LNCaP clone FGC (cell line): ENCODE results near the gene GNAQ.
"Not testable (repeated sequence)": the region's sequence is repeated elsewhere in the genome, so short reads cannot be mapped to it uniquely, and the experiment has no call there.

Experiments
- DNase-seq: peaks from one replicate; pipeline ENCODE4 v3.0.0-alpha.2; 2011; ENCODE audit warnings: low read depth
- H3K4me3 ChIP-seq: 2 replicates; pipeline ENCODE4 v1.5.1; 2011; ENCODE audit warnings: mild to moderate bottlenecking, low read depth, low read length, control low read depth
- TF ChIP-seq, protein P1 (sequence below): IDR thresholded peaks from 2 replicates; pipeline ENCODE4 v1.5.1; 2012; ENCODE audit warnings: mild to moderate bottlenecking; ENCODE audit not compliant: control insufficient read depth, insufficient read depth; ENCODE audit errors: extremely low read depth

Gene GNAQ

DNA sequence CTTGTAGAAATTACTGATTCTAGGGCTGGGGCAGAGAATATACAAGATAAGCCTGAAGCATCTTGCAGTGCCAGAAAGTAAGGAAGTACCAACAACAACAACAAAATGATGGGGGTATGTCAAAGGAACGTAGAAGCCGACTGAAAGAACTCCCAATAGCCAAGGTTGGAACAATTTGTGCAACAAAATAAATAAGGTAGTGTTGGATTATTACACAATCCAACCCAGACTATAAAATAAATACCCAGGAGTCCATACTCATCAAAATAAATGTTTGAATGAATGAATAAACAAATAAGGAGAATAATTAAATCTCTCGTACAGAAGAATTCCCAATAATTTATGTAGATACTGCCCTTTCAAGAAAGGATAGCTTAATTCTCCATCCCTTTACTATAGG is 31.1 kb upstream of the GNAQ start:
- TF ChIP-seq, protein P1, sequence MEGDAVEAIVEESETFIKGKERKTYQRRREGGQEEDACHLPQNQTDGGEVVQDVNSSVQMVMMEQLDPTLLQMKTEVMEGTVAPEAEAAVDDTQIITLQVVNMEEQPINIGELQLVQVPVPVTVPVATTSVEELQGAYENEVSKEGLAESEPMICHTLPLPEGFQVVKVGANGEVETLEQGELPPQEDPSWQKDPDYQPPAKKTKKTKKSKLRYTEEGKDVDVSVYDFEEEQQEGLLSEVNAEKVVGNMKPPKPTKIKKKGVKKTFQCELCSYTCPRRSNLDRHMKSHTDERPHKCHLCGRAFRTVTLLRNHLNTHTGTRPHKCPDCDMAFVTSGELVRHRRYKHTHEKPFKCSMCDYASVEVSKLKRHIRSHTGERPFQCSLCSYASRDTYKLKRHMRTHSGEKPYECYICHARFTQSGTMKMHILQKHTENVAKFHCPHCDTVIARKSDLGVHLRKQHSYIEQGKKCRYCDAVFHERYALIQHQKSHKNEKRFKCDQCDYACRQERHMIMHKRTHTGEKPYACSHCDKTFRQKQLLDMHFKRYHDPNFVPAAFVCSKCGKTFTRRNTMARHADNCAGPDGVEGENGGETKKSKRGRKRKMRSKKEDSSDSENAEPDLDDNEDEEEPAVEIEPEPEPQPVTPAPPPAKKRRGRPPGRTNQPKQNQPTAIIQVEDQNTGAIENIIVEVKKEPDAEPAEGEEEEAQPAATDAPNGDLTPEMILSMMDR, result no peak
- DNase-seq, result no peak

DNA sequence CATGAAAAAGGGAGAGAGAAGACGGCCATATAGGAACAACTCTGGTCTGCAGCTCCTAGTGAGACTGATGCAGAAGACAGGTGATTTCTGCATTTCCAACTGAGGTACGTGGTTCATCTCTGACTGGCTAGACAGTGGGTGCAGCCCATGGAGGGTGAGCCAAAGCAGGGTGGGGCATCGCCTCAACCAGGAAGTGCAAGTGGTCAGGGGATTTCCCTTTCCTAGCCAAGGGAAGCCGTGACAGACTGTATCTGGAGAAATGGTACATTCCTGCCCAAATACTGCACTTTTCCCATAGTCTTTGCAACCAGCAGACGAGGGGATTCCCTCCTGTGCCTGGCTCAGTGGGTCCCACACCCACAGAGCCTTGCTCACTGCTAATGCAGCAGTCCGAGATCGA is 22.6 kb upstream of the GNAQ start:
- not testable (repeated sequence) for H3K4me3 ChIP-seq, DNase-seq

More for the DNA sequence above, 31.1 kb upstream of the GNAQ start:
- H3K4me3 ChIP-seq, result no peak overlapping the region

DNA sequence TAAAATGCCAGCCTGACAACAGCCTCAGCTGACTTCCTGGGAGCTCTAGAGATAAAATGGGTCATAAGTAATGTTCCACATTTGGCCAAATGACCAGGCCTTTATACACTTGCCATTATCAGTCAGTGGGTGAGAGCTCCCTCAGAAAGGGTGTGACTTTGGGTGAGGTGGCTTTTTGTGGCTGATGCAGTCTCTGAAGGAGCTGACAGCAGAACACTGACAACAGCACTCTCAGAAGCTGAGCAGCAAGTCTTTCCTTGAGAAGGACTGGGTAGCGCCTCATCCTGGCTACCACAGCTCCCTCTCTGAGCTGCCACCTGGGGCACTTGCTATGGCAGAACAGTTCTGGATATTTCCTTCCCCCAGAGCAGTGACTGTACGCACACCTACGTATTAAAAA is 22.0 kb upstream of the GNAQ start:
- no peak overlapping the region for H3K4me3 ChIP-seq
- no peak for DNase-seq
- TF ChIP-seq, protein P1, result no peak

DNA sequence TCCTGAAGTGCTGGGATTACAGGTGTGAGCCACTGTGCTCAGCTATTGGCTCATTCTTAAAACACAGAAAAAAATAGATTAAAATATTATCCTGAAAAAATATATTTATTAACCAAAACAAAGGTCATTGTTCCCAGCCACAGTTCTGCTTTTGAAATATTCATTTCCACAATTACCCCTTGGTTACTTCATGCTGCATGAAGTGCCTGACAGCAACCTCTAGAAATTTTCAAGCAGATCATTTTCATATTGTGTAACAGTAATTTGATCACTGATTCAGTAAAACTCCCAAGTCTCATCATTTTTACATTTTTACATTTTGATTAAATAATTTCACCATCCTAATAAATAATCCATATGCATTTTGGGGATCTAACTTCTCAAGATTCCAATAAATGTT is 18.8 kb upstream of the GNAQ start:
- H3K4me3 ChIP-seq, result no peak overlapping the region
- TF ChIP-seq, protein P1, result no peak
- DNase-seq, result no peak

DNA sequence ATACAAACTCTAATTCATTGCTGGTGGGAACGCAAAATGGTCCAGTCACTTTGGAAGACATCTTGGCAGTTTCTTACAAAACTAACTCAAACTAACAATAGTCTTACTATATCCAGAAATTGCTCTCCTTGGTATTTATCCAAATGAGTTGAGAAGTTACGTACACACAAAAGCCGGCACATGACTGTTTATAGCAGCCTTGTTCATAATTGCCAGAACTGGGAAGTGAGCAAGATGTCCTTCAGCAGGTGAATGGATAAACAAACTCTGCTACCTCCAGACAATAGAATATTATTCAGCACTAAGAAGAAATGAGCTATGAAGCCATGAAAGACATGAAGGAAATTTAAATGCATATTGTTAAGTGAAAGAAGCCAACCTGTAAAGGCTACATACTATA is 17.9 kb upstream of the GNAQ start:
- no peak overlapping the region for H3K4me3 ChIP-seq
- TF ChIP-seq, protein P1, result no peak
- no peak for DNase-seq

DNA sequence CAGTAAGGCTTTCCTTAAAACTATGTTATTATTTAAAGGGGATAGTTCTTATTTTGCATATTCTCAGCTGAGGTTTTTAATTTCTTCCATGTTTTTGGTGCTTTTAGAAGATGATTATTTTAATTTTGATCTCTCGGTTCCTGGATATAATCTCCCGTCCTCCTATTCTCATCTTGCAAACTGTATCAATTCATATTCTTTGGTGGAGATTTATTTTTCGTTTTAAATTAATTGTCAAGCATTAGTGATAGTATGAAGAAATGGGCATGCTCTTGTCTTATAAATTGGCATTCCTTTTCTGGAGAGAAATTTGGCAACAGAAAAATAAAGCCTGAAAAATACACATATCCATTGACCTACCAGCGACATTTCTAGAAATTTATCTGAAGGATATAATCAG is 15.5 kb upstream of the GNAQ start:
- no peak overlapping the region for H3K4me3 ChIP-seq
- TF ChIP-seq, protein P1, result no peak
- no peak for DNase-seq

DNA sequence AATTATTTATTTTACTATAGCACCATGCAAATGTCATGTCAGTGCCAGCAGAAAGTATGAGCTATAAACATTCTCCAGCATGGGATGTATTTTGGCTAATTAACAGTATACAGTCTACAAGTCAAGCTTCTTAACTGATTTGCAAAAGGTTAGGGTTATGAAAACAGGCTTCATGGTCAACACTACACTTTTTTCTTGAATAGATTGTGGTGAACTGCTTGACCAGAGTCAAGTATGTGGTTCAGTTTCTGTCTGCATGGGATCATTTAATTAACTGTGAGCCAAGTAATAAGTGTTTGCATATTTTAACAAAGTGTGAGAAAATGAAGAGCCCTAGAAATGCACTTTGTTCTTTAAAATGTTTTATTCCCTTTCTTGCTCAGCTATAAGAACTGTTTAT is 14.5 kb upstream of the GNAQ start:
- DNase-seq, result no peak
- TF ChIP-seq, protein P1, result no peak

DNA sequence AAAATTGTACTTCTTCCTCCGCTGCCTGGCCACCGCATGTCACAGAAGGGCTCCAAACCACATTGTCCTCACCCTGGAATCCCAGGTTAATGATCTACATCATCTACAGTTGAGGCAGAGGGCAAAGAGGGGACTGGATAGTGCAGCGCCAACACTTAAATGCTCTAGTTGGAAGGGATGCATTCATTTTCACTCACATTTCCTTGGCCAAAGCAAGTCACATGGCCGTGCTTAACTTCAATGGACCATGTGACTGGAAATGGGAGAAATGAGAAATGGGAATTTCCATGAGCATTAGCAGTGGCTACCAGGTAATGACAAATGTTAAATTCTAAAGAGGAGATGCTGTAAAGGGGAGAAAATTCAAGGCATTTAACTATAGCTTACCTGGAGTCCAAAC is 13.3 kb upstream of the GNAQ start:
- no peak for DNase-seq
- TF ChIP-seq, protein P1, result no peak

More for the DNA sequence above, 14.5 kb upstream of the GNAQ start:
- H3K4me3 ChIP-seq, result no peak overlapping the region

More for the DNA sequence above, 13.3 kb upstream of the GNAQ start:
- H3K4me3 ChIP-seq, result no peak overlapping the region
